Left ventricle myocardium superior (tissue), 1 donor: ENCODE results near the gene EXO5. TPM values are rescaled to one million over a fixed set of nuclear protein-coding genes. Genes with fewer than 3 reads are reported as not detected.
"Not testable (repeated sequence)": the region's sequence is repeated elsewhere in the genome, so short reads cannot be mapped to it uniquely, and the experiment has no call there.

Source experiments
- ATAC-seq: fragments of 200-7000 bp; cut with Tn5 transposase; one replicate; pipeline ENCODE4 v1.9.1; 2020; ENCODE audit warnings: mild to moderate bottlenecking, moderate library complexity
- DNase-seq: peaks from one replicate; pipeline ENCODE4 v3.0.0-alpha.2; 2020
- intact Hi-C: fragments of 100-400 bp; cut with micrococcal nuclease; formaldehyde crosslinking; loops from one replicate; pipeline ENCODE4 v1.11.0; 2022
- long read RNA-seq: library from polyadenylated mRNA; unstranded; transcript quantifications from one replicate; pipeline ENCODE4 v2.0.0, GENCODE V29; 2021
- total RNA-seq: library from RNA; stranded (reverse); fragmentation: NEBNext Ultra II Directional; extraction: Animal tissue kit (Norgen Biotek cat#: 25700); gene quantifications from one replicate; pipeline ENCODE4 v1.2.1, GENCODE V29; 2021
- donor health status: DM: no; HTN: yes; CAD: no; lungs with severe emphysema.

The EXO5 gene
- total RNA-seq = 4.5 TPM
- long read RNA-seq, partial matches to known transcripts = 0 of 16 reads
- long read RNA-seq, other reads (novel, unspliced or antisense) = 2 of 16 reads

GRCh38 chr1:40508375-40509341 lies at the start of gene EXO5:
TSS of gene EXO5 (plus strand) at chr1:40508767. CDS start at chr1:40514545, 5,778 bp downstream.
- ATAC-seq (peak; percentile 100), DNase-seq (peak; percentile 91)
- intact Hi-C loops = no loop called here

GRCh38 chr1:40462956-40463590 lies 45.5 kb upstream of the EXO5 start:
- ATAC-seq (no peak), DNase-seq (no peak)
- intact Hi-C loops = no loop called here

- DNase-seq (no peak), ATAC-seq (no peak)
- intact Hi-C loops = no loop called here
Measured at GRCh38 chr1:40469327-40469726, 39.2 kb upstream of the EXO5 start.

- intact Hi-C loops = no loop called here
- ATAC-seq (no peak), DNase-seq (no peak)
Measured at GRCh38 chr1:40475268-40475667, 33.3 kb upstream of the EXO5 start.

- intact Hi-C loops = no loop called here
- DNase-seq (peak; percentile 89), ATAC-seq (peak; percentile 99)
Measured at GRCh38 chr1:40476924-40477677, 31.5 kb upstream of the EXO5 start, which contains the start of gene ZFP69. TSS of gene ZFP69 (plus strand) at chr1:40477290. CDS start at chr1:40479362, 2,072 bp downstream.

GRCh38 chr1:40477678-40478053 lies 30.9 kb upstream of the EXO5 start:
- ATAC-seq = peak; percentile 55
- intact Hi-C loops = no loop called here
- no peak for DNase-seq

GRCh38 chr1:40478276-40478675 lies 30.3 kb upstream of the EXO5 start:
- intact Hi-C loops = no loop called here
- ATAC-seq = no peak
- no peak for DNase-seq

GRCh38 chr1:40479156-40479555 lies 29.4 kb upstream of the EXO5 start:
- ATAC-seq (no peak), DNase-seq (no peak)
- intact Hi-C loops = no loop called here

- intact Hi-C loops = no loop called here
Measured at GRCh38 chr1:40495315-40495903, 13.2 kb upstream of the EXO5 start.

GRCh38 chr1:40502651-40503050 lies 5.9 kb upstream of the EXO5 start:
- ATAC-seq, intact Hi-C loops, DNase-seq: not testable (repeated sequence)

More at GRCh38 chr1:40495315-40495903, 13.2 kb upstream of the EXO5 start:
- no peak for ATAC-seq
- DNase-seq = no peak

GRCh38 chr1:40507973-40508372 lies 594 bp upstream of the EXO5 start:
- DNase-seq (no peak), ATAC-seq (no peak)
- intact Hi-C loops = no loop called here

- ATAC-seq (no peak), DNase-seq (no peak)
- intact Hi-C loops = no loop called here
Measured at GRCh38 chr1:40519517-40519916, 10.9 kb downstream of the EXO5 start.

GRCh38 chr1:40530735-40531380 lies 22.3 kb downstream of the EXO5 start:
- peak; percentile 5 for ATAC-seq
- intact Hi-C loops = no loop called here

GRCh38 chr1:40531381-40532061 lies 23.0 kb downstream of the EXO5 start, which contains the start of gene ZNF684:
TSS of gene ZNF684 (plus strand) at chr1:40531637. CDS start at chr1:40533167, 1,530 bp downstream.
- ATAC-seq = peak; percentile 100
- intact Hi-C loops = no loop called here
- DNase-seq = peak; percentile 85

More at GRCh38 chr1:40530735-40531380, 22.3 kb downstream of the EXO5 start:
- DNase-seq = no peak

GRCh38 chr1:40532062-40532389 lies 23.5 kb downstream of the EXO5 start:
- DNase-seq = no peak
- intact Hi-C loops = no loop called here
- ATAC-seq = no peak

GRCh38 chr1:40532844-40533424 lies 24.4 kb downstream of the EXO5 start:
- intact Hi-C loops = no loop called here
- ATAC-seq (peak; percentile 31), DNase-seq (no peak)

- ATAC-seq (no peak), DNase-seq (no peak)
- intact Hi-C loops = no loop called here
Measured at GRCh38 chr1:40534589-40534988, 26.0 kb downstream of the EXO5 start.

- DNase-seq (no peak), ATAC-seq (no peak)
- intact Hi-C loops = no loop called here
Measured at GRCh38 chr1:40535732-40536131, 27.2 kb downstream of the EXO5 start.
